ENCODE data around the gene SPHK1. TPM values are rescaled to one million over a fixed set of nuclear protein-coding genes. Genes with fewer than 3 reads are reported as not detected.

The SPHK1 gene, protein sequence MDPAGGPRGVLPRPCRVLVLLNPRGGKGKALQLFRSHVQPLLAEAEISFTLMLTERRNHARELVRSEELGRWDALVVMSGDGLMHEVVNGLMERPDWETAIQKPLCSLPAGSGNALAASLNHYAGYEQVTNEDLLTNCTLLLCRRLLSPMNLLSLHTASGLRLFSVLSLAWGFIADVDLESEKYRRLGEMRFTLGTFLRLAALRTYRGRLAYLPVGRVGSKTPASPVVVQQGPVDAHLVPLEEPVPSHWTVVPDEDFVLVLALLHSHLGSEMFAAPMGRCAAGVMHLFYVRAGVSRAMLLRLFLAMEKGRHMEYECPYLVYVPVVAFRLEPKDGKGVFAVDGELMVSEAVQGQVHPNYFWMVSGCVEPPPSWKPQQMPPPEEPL
- 28.2 to 36.9 TPM (median 30.4 TPM) in 5 replicates for total RNA-seq (2022; extraction: Qiagen RNA extraction)

DNA sequence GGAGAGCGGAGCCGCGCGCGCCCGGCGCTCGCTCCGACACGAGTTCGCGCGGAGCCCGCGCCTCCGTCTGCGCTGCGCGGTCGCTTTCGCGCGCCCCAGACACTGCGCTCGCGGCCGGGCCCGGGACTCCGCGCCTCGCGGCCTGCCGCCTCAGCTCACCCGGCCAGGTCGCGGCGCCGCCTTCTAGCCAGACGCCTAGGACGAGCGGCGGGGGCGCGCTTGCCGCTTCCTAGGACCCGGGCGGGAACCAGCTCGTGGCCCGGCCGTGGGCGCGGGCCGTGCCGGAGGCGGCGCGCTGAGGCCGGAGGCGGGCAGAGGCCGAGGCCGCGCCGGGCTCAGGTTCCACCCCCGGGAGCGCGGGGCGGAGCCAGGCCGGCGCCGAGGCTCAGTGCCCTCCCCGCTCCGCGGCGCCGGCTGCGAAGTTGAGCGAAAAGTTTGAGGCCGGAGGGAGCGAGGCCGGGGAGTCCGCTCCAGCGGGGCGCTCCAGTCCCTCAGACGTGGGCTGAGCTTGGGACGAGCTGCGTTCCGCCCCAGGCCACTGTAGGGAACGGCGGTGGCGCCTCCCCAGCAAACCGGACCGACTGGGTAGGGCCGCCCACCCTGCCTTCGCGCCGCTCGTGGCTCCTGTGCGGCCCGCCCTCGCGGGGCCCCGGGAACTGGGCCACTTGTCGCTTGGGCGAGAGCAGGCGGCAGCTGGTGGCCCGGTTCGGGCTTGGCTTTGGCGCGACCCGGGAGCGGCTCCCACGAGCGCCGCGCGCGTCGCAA lies at the start of gene SPHK1:
Gene SPHK1 (plus strand): TSS at position 388 of the 765 bp plus-strand sequence. CDS start 1,036 bp downstream, outside the sequence.

DNA sequence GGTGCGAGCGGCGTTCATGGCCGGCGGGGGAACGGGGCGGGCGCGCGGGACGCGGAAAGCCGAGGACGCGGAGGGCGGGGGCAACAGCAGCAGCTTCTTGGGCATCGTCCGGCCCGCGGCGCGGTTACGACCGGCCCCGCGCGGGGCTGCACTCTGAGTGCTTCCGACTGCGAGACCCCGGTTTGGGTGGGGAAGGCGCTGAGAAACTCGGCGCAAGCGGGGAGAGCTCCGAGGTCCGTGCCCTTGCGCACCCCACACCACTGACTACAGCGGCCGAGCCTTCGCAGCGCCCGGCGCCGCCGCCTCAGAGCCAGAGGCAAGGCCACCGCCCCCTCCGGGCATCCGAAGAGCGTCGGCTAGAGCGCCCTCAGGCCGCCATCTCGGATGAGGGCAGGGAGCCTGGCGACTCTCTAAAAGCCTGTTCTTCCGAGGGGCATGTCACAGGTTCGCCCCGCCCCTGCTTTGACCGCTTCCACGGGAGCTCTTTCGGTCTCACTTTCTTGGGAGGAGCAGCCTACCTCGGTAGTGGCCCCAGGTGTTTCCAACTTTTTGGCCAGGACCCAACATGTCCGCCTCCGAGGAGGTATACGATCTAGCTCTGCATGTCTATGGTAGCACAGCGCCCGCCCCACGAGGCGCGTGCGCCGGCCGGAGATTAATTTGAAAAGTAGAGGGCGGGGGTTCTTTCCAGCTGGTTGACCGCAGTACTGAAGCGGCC lies 30.7 kb upstream of the SPHK1 start, which contains the start of gene PRPSAP1:
Gene PRPSAP1 (minus strand): TSS at position 318 of the 718 bp plus-strand sequence. CDS start 213 bp downstream, at position 105.

Other genes starting within 250 kb of the SPHK1 start
- gene FOXJ1, start 243.4 kb upstream of the SPHK1 start, total RNA-seq (2022; extraction: Qiagen RNA extraction): 0.65 to 1.4 TPM (median 1.1 TPM) in 5 replicates
- 9.1 to 12.6 TPM (median 12.4 TPM) in 5 replicates for gene RNF157, start 144.1 kb upstream of the SPHK1 start, total RNA-seq (2022; extraction: Qiagen RNA extraction)
- 99.9 to 203 TPM (median 190 TPM) in 5 replicates for gene UBALD2, start 119.3 kb upstream of the SPHK1 start, total RNA-seq (2022; extraction: Qiagen RNA extraction)
- 0.56 to 1.4 TPM (median 0.84 TPM) in 5 replicates for gene QRICH2, start 76.3 kb upstream of the SPHK1 start, total RNA-seq (2022; extraction: Qiagen RNA extraction)
- gene PRPSAP1, start 30.7 kb upstream of the SPHK1 start, total RNA-seq (2022; extraction: Qiagen RNA extraction): 52.7 to 59.4 TPM (median 55.2 TPM) in 5 replicates
- gene UBE2O, start 68.5 kb downstream of the SPHK1 start, total RNA-seq (2022; extraction: Qiagen RNA extraction): 21.2 to 33.1 TPM (median 30.3 TPM) in 5 replicates
- 0.21 to 0.61 TPM (median 0.30 TPM) in 5 replicates for gene AANAT, start 83.0 kb downstream of the SPHK1 start, total RNA-seq (2022; extraction: Qiagen RNA extraction)
- 44.4 to 74.5 TPM (median 63.2 TPM) in 5 replicates for gene RHBDF2, start 116.8 kb downstream of the SPHK1 start, total RNA-seq (2022; extraction: Qiagen RNA extraction)
- gene CYGB, start 153.1 kb downstream of the SPHK1 start, total RNA-seq (2022; extraction: Qiagen RNA extraction): 0.71 to 1.4 TPM (median 0.98 TPM) in 5 replicates
- not detected in 5 replicates for gene PRCD, start 155.4 kb downstream of the SPHK1 start, total RNA-seq (2022; extraction: Qiagen RNA extraction)
- gene ST6GALNAC2, start 201.3 kb downstream of the SPHK1 start, total RNA-seq (2022; extraction: Qiagen RNA extraction): 0.38 to 0.75 TPM (median 0.51 TPM) in 5 replicates